Measurements from ENCODE around the gene PPIP5K2.
"Not testable (repeated sequence)": the region's sequence is repeated elsewhere in the genome, so short reads cannot be mapped to it uniquely, and the experiment has no call there.

Gene PPIP5K2

DNA sequence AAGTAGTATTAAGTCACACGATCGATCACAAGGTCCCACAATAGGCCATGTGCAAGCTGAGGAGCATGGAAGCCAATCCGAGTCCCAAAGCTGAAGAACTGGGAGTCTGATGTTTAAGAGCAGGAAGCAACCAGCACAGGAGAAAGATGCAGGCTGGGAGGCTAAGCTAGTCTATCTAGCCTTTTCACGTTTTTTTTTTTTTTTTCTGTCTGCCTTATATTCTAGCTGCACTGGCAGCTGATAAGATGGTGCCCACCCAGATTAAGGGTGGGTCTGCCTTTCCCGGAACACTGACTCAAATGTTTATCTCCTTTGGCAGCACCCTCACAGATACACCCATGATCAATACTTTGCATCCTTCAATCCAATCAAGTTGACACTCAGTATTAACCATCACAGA lies 6.5 kb downstream of the PPIP5K2 start:
- no peak for DNase-seq

DNA sequence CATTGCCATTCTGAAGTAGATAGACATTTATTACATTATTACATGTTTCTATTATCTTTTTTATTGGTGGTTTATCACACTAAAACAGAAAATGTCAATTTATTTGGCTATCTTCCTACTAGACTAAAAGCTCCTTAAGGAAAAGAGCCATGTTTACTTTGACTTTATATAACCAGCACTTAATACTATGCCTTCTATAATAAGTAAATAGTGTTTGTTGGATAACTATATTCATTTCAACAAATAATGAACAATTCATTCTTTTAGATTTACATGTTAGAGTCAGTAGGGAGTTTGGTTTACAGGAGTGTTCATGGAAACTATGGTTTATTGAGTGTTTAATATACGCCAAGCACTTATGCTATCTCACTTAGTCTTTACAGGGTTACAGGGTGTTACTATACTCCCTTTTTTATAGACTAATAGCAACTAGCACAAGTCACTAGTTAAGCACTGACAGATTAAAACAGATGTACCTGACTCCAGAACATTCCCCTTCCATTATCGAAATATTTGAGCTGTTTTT lies 7.3 kb downstream of the PPIP5K2 start:
- DNase-seq: no peak

DNA sequence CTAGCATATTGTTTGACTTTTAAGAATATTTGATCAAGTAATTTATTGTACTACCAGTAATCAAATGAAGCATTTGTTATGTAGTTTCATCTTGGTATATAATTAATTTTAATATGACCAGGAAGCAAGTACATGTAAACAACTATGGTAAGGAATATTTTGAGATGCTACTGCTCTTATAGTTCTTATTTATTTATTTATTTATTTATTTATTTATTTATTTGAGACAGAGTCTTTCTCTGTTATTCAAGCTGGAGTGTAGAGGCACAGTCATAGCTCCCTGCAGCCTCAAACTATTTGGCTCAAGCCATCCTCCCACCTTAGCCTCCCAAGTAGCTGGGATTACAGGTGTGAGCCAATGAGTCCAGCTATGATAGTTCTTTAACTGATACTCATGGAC lies 8.1 kb downstream of the PPIP5K2 start:
- no peak for DNase-seq

DNA sequence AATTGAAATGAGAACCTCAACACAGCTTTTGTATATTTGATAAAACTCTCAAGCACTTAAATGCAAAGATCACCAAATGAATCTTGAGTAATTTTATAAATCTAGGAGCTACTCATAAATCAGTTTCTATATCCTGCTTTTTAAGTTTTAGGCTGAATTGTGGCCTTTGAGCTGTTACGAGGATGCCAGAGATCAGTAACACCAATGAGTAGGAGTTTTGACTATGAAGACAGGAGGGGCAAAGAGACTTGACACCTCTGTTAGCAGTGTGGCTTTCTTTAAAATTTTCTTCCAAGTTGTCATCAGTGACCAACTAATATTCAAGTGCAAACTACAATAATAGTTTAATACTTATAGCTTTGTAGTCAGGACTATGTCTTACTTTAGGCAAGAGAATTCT lies 12.6 kb downstream of the PPIP5K2 start:
- no peak for DNase-seq

DNA sequence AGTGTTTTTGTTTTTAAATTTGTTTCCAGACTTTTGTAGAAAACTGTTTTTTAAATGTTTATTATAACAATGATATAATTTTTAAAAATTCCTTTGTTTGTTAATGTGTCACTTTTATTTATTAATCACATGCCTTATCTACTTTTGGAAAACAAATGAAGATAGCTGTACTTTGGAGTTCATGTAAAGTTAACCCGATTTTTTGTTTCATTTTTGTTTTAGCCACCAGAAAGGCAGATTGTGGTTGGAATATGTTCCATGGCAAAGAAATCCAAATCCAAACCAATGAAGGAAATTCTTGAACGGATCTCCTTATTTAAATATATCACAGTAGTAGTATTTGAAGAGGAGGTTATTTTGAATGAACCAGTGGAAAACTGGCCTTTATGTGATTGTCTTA lies 13.1 kb downstream of the PPIP5K2 start:
- DNase-seq: no peak

DNA sequence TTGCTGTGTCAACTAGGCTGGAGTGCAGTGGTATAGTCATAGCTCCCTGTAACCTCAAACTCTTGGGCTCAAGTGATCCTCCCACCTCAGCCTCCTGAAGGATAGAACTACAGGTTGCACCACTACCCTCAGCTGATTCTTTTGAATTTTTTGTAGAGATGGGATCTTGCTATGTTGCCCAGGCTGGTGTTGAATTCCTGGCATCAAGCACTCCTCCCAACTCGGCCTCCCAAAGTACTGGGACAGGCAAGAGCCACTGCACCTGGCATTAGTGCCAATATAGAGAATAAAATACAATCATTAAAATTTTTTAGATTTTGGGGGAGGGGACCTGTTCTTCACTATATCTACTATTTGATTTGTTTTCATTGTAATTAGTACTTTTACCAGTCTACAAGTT lies 15.4 kb downstream of the PPIP5K2 start:
- DNase-seq: no peak

DNA sequence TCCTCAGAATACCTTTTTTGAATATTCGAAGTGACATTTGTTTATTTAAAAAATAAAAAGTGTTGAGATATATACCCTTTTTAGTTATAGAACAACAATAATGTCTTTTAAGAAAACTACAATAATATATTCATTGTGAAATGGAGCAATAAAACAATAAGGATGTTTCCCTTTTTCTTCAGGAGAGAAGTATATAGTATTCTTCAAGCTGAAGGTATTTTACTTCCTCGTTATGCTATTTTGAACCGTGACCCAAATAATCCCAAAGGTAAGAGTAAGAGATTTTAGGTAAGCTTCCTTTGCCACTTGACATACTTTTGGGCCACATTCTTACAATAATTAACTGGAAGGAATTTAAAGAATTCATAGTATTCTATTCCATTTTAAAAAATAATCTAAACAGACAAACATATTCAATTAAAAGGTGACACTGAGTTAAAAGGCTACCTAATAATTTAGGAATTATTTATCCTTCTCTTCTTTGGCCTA lies 18.1 kb downstream of the PPIP5K2 start:
- no peak for DNase-seq

DNA sequence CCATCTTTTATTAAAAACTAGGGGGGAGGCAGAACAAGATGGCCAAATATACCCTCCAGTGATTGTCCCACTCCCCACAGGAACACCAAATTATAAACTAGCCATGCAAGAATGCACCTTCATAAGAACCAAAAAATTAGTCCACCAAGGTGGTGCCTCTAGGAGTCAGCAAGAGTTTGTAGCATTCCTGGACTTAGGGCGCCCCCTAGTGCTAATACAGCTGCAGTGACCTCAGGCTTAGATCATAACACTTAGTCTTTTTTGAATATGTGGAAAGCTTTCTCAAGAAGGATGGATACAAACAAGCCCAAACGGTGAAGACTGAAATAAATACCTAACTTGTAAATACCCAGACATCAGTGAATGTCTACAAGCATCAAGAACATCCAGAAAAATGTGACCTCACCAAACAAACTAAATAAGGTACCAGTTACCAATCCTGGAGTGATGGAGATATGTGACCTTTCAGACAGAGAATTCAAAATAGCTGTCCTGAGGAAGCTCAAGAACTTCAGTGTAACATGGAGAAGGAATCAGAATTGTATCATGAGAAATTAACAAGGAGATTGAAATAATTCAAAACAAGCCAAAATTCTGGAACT lies 19.3 kb downstream of the PPIP5K2 start:
- DNase-seq: peak; percentile 53

DNA sequence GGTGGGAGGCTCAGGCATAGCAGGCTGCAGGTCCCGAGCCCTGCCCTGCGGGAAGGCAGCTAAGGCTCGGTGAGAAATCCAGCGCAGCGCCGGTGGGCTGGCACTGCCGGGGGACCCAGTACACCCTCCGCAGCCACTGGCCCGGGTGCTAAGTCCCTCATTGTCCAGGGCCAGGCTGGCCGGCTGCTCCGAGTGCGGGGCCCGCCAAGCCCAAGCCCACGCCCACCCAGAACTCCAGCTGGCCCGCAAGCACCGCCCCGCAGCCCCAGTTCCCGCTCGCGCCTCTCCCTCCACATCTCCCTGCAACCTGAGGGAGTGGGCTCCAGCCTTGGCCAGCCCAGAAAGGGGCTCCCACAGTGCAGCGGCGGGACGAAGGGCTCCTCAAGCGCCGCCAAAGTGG lies 22.0 kb downstream of the PPIP5K2 start:
- DNase-seq: not testable (repeated sequence)

DNA sequence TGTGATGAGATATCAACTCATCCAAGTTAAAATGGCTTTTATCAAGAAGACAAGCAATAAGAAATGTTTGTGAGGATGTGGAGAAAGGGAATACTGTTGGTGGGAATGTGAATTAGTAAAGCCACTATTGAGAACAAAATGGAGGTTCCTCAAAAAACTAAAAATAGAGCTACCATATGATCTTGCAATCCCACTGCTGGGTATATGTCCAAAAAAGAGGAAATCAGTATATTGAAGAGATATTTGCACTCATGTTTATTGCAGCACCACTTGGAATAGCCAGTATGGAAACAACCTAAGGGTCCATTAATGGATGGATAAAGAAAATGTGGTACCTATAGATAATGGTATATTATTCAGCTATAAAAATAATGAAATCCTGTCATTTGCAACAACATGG lies 25.1 kb downstream of the PPIP5K2 start:
- DNase-seq: no peak

DNA sequence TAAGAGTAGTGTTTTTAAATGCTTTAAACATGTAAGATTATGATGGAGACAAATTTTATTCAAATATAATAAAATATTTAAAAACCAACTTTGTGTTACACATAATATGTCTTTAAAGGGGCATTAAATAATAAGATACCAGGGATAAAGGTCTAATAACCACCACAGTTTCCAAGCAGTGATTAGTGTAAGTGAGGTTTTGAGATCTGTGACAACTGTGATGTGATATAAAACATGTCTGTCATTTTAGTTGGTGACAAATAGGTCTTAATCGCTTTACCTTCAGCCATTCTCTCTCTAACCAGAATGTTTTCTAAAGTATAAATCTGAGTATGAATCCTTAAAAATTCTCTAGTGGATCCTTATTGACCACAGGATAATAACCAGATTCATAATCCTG lies 28.1 kb downstream of the PPIP5K2 start:
- DNase-seq: no peak

DNA sequence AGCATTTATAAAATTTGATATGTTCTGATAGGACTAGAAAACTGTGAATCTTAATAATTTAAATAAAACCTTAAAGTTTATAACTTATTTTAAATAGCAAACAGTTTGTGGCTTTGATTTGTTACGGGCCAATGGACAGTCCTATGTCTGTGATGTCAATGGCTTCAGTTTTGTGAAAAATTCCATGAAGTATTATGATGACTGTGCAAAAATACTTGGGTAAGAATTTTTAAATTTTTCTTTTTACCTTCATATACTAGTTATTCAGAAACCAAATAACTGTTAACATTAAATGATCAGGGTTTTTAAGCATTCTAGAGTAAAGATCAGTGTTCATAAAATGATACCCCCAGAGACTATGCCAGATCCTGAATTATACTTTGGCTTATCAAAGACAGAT lies 31.1 kb downstream of the PPIP5K2 start:
- no peak for DNase-seq

DNA sequence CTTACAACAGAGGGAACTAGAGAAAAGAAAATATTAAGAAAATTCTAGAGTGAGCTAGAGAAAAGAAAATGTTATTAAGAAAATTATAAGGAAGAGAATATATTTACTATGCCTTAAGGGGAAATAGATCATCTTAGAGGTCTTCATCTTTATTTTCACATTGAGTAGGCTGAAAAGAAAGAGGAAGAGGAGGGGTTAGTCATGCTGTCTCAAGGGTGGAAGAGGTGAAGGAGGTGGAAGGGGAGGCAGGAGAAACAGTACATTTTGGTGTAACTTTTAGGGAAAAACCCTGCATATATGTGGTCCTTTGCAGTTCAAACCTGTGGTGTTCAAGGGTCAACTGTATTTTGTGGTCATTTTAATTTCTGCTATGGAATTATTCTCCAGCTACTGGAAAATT lies 46.6 kb downstream of the PPIP5K2 start:
- no peak for DNase-seq

DNA sequence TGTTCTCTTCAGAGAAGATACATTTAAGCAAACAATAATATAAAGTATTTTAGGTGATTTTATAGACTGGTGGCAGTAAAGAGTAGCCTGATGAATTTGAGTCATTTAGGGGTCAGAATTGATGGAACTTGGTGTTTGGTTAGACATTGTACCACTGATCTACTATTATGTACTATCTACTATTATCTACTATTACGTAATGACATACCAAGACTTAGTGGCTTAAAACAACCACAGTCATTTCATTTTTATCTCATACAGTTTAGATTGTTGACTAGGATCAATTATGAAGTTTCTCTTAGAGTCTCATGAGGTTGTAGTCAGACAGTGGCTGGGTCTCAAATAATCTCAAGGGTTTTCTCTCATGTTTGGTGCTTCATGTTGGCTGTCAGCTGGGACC lies 54.0 kb downstream of the PPIP5K2 start:
- DNase-seq: no peak

DNA sequence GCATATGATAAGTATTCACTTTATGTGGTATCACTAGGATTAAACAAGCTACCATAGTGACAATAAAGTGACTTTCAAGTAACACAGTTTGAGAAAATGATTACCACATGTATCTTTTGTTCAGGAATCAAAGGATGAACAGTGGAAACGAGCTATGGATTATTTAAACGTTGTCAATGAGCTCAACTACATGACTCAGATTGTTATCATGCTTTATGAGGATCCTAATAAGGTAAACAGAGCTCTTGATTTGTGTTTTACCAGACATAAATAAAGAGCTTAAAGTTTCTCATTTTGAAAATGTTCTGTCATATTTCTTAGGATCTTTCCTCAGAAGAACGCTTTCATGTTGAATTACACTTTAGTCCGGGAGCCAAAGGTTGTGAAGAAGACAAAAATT lies 57.4 kb downstream of the PPIP5K2 start:
- DNase-seq: no peak

DNA sequence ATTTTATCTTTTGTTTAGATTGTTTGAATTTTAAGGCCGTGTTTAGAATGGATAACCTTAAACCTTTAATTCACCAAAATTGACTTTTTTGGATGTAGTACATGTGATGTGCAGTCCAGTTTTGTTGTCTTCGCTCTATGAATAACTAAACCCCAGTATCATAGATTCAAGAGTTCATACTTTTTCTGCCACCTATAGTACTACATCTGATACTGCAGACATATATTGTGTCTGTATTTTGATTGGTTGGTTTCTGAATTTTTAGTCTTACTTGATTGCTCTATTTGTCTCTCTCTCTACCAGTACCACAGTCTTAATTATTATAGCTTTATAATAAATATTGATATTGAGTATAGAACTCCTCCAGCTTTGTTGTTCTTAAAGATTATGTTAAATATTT lies 58.1 kb downstream of the PPIP5K2 start:
- no peak for DNase-seq

DNA sequence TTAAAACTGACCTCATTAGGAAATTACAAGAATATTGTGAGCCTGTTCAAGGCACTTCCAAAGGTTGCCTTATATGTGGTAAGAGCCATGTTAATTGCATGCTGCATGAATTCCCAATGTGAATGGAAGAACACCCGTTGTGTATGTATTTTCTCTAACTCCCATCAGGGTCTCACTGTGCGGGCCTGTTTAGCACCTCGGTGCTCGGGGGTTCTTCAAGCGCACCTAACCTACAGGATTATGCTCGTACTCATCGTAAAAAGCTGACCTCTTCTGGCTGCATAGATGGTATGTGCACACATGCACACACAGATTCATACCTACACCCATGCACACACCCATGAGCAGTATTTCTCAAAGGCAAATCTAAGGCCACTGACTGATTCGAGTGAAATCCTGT lies 66.1 kb downstream of the PPIP5K2 start:
- DNase-seq: no peak

DNA sequence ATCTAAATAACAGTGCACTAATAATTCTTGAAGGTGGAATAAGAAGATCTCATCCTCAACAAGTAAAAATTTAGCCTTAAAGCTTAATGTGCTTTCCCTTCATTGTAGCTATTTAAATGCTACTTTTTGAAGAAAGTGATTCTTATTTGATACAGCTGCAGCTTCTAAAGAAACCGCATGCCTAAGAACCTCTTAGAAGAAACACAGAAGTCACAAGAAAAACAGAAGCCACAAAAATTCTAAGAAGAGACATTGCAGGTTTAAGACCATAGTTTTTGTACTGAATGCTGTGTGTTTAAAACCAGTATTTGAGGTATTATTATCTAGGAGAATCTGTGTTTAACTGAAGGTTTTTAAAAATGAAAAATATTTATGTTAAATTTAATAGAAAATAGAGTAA lies 68.3 kb downstream of the PPIP5K2 start:
- no peak for DNase-seq

DNA sequence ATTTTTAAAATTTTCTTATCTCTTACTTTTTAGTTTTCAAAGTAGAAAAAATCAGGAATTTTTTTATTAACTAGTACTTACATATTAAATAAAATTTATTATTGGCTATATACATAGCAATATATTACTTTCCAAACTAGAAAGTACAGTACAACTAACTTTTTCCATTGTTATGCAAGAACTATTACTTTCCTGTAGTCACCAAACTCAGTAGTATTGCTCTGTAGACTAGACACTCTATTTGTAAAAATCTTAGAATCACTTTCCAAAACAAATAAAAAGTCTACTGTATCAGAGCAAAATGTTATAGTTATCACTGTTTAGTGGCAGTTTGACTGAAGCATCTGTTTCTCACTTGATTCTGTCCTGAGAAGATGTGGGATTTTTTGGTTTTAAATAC lies 83.1 kb downstream of the PPIP5K2 start:
- no peak for DNase-seq

DNA sequence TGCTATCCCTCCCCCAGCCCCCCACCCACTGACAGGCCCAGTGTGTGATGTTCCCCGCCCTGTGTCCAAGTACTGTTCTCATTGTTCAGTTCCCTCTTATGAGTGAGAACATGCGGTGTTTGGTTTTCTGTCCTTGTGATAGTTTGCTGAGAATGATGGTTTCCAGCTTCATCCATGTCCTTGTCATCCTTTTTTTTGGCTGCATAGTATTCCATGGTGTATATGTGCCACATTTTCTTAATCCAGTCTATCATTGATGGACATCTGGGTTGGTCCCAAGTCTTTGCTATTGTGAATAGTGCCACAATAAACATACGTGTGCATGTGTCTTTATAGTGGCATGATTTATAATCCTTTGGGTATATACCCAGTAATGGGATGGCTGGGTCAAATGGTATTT lies 84.9 kb downstream of the PPIP5K2 start:
- not testable (repeated sequence) for DNase-seq

DNA sequence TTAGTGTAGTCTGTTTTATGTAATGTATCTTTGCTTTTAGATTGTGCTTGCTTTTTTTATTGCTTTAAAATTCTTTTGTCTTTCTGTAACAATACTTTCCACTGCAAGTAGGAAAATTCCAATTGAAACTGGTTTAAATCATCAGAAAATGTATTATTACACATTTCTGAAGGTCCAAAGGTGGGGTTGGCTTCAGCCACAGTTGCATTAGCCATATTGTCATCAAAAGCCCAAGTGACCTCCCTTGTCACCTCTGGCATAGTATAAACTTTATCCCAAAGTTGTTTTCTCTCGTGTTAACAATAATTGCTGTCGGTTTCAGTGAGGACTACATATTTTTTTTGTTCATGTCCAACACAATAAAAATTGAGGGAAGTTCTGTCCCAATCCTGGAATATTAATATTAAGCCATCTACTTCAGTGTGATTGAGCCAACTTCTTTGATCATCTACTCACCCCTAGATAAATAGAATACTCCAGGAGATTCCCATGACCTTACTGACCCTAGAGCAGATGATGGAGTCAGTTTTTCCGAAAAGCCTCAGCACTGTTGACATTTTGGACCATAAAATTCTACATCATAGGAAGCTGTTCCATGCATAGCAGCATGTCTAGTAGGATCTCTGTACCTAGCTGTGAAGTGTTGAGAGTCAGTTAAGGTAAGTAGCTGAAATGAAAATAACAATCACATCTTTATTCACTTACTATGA lies 86.0 kb downstream of the PPIP5K2 start:
- DNase-seq: no peak

DNA sequence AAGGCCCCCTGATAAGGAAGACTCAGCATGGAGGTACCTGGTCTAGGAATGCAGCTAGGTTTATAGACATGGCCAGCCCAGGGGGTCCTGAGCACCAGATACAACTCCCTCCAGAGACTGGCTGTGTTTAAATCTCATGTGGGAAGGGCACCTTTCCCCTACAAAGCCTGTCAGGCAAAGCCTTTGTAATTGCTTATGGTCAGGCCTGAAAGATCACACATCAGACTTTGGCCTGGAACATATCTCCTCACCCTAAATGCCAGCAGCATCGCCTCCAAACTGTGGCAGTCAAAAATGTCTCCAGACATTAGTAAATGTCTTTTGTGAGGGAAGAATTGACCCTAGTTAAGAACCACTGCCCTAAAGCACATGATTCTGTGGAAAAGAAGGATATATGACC lies 86.9 kb downstream of the PPIP5K2 start:
- DNase-seq: no peak

DNA sequence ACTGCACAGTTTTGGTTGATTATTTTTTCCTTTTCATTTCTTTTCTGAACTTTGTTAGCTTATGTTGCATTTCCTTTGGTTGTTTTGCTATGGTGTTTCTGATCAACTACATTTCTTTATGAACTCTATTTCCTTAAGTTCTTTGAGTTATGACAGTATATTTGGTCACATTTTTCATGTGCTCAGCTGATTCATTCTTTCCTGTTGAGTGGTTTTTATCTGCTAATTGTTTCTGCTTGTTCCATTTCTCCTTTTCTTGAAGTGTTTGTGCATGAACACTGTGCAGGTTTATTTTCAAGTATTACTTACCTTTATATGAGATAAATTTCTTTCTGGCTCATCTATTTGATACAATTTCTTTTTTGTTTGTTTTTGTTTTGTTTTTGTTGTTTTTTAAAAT lies 87.6 kb downstream of the PPIP5K2 start:
- DNase-seq: no peak

DNA sequence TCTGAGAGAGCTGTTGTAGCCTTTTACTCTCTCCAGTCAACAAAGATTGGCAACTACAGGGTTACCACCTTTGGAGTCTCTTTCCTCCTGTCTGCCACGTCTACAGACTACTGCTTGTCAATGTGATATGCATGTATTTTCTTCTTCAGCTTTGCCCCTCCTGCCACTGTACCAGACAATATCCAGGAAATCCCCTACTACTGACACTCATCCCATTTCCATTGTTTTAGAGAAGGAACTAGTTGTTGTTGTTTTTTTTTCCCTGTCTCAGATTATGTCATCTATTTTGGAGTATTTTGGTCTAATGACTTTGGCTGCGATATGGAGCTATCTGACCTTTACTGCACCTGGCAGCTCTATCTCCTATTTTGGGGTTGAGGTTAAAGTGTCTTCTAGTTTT lies 88.4 kb downstream of the PPIP5K2 start:
- no peak for DNase-seq

DNA sequence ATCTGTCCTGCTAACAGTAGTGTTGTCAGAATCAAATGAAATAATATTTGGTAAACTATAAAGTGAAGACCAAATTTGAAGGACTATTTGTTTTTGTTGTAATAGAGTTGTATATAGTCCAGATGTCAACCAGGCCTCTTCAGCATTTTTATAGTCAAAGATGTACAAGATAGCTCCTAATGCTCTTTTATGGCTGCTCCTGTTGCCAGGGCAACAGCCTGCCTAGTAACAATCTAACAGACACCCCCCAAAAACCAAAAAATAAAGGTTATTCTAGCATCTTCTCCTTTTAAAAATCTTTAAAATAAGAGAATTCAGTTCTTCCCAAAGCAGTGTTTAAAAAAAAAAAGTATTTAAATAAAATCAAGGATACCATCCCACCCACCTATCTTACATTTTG lies 89.0 kb downstream of the PPIP5K2 start:
- DNase-seq: no peak

All from NCI-H2029 (cell line).